ENCODE results near the gene STYK1. TPM values are rescaled to one million over a fixed set of nuclear protein-coding genes. Genes with fewer than 3 reads are reported as not detected.
"Not testable (repeated sequence)": the region's sequence is repeated elsewhere in the genome, so short reads cannot be mapped to it uniquely, and the experiment has no call there.

STYK1 gene
- total RNA-seq, 1 experiment from 2014 or later, result not detected

- in situ Hi-C loops (cut with HindIII; ENCODE audit: low sequenced_read_pairs), result no loop called here
- no peak for DNase-seq (ENCODE audit: low spot score)
Measured at GRCh38 chr12:10590966-10591365, 82.9 kb downstream of the STYK1 start.

- in situ Hi-C loops (cut with HindIII; ENCODE audit: low sequenced_read_pairs), result no loop called here
- DNase-seq (ENCODE audit: low spot score), result no peak
Measured at GRCh38 chr12:10584415-10584814, 89.4 kb downstream of the STYK1 start.

DNA sequence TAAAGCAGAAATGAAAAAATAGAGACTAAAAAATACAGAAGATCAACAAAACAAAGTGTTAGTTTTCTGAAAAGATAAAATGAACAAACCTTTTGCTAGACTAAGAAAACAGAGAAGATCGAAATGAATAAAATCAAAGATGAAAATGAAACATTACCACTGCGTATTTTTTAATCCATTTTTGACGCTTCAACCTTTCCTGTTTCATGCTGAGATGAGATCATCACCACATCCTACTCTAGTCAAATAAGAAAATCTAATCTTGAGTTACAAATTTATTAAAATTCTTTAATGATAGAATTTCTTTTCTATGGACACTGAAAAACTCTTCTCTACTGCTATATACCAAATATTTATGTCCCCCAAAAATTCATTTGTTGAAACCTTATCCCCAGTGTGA lies 91.1 kb downstream of the STYK1 start:
- no peak for DNase-seq (ENCODE audit: low spot score)
- in situ Hi-C loops (cut with HindIII; ENCODE audit: low sequenced_read_pairs), result no loop called here

- DNase-seq (ENCODE audit: low spot score); in situ Hi-C loops (cut with HindIII; ENCODE audit: low sequenced_read_pairs): not testable (repeated sequence)
Measured at GRCh38 chr12:10582133-10582532, 91.7 kb downstream of the STYK1 start.

DNA sequence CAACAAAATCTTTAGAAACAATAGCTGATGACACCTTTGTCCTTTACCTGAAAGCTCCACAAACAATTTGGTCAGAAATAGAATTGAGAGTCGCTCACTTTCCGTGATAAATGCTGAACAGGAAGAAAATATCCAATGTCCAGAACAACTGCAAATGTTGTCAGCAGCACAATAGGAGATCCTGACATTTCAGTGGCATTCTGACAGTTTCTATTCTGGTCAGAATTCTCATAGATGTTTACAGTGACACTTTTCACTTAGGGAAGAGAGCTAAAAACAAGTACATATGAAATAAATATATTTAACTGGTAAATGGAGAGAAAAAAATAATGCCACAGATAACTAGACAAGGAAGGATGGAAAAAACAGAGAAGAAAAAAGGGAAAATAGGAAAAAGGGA lies 99.5 kb downstream of the STYK1 start:
- no peak for DNase-seq (ENCODE audit: low spot score)
- in situ Hi-C loops (cut with HindIII; ENCODE audit: low sequenced_read_pairs), result no loop called here

DNA sequence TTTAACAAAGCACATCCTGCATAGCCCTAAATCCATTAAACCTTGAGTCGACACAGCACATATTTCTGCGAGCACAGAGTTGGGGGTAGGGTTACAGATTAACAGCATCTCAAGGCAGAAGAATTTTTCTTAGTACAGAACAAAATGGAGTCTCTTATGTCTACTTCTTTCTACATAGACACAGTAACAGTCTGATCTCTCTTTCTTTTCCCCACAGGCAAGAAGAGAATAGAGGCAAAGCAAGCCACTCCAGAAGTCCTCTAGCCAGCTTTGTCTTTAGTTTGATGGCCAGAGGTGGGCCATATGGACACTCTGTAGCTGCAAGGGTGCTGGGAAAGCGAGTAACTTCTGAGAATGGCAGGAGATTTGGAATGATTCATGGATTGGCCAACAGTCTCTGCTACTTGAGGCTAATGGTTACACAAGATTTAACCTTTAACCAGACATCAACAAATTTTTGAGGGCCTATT lies 101.8 kb downstream of the STYK1 start:
- in situ Hi-C loops (cut with HindIII; ENCODE audit: low sequenced_read_pairs), result not testable (repeated sequence)

GRCh38 chr12:10571141-10571540 lies 102.7 kb downstream of the STYK1 start:
- no peak for DNase-seq (ENCODE audit: low spot score)

More for the DNA sequence above, 101.8 kb downstream of the STYK1 start:
- DNase-seq (ENCODE audit: low spot score), result not testable (repeated sequence)

More at GRCh38 chr12:10571141-10571540, 102.7 kb downstream of the STYK1 start:
- in situ Hi-C loops (cut with HindIII; ENCODE audit: low sequenced_read_pairs), result no loop called here

Other genes with a start within 250 kb of the STYK1 start
- not detected in 2 replicates for gene KLRC2, start 238.0 kb downstream of the STYK1 start, total RNA-seq (2014; rRNA removed; shearing (Covaris generic))
- not detected in 2 replicates for gene KLRC1, start 220.7 kb downstream of the STYK1 start, total RNA-seq (2014; rRNA removed; shearing (Covaris generic))
- 2.2 and 3.3 TPM in 2 replicates for gene EIF2S3B, start 168.2 kb downstream of the STYK1 start, total RNA-seq (2014; rRNA removed; shearing (Covaris generic))
- 28.7 and 31.3 TPM in 2 replicates for gene MAGOHB, start 60.4 kb downstream of the STYK1 start, total RNA-seq (2014; rRNA removed; shearing (Covaris generic))
- 138 and 218 TPM in 2 replicates for gene YBX3, start 49.3 kb upstream of the STYK1 start, total RNA-seq (2014; rRNA removed; shearing (Covaris generic))
- not detected in 2 replicates for gene TAS2R7, start 128.6 kb upstream of the STYK1 start, total RNA-seq (2014; rRNA removed; shearing (Covaris generic))
- gene TAS2R8, start 133.2 kb upstream of the STYK1 start, total RNA-seq (2014; rRNA removed; shearing (Covaris generic)), result 1.6 TPM in 1 of 2 replicates, not detected in the other
- not detected in 2 replicates for gene TAS2R9, start 136.1 kb upstream of the STYK1 start, total RNA-seq (2014; rRNA removed; shearing (Covaris generic))
- 0.37 TPM in 1 of 2 replicates, not detected in the other for gene TAS2R10, start 152.3 kb upstream of the STYK1 start, total RNA-seq (2014; rRNA removed; shearing (Covaris generic))
- gene PRR4, start 175.4 kb upstream of the STYK1 start, total RNA-seq (2014; rRNA removed; shearing (Covaris generic)), result 9.2 TPM in 1 of 2 replicates, not detected in the other
- gene PRH1, start 210.2 kb upstream of the STYK1 start, total RNA-seq (2014; rRNA removed; shearing (Covaris generic)), result 1.8 and 4.1 TPM in 2 replicates
- not detected in 2 replicates for gene TAS2R13, start 235.5 kb upstream of the STYK1 start, total RNA-seq (2014; rRNA removed; shearing (Covaris generic))